GM18907 (cell line): ENCODE results near the gene AQP1.

Source experiments
- ATAC-seq: cut with Tn5 transposase; IDR thresholded peaks from one replicate; pipeline ENCODE4 v1.9.1; 2021; ENCODE audit warnings: mild to moderate bottlenecking, moderate library complexity; ENCODE audit not compliant: unreplicated experiment

Gene AQP1

GRCh38 chr7:30918676-30919075 lies 7.0 kb downstream of the AQP1 start:
- ATAC-seq, result no peak

- no peak for ATAC-seq
Measured at GRCh38 chr7:30920021-30920583, 8.4 kb downstream of the AQP1 start.

- no peak for ATAC-seq
Measured at GRCh38 chr7:30920584-30921539, 9.2 kb downstream of the AQP1 start.

- no peak for ATAC-seq
Measured at GRCh38 chr7:30921540-30922401, 10.1 kb downstream of the AQP1 start.

GRCh38 chr7:30922596-30922995 lies 10.9 kb downstream of the AQP1 start:
- no peak for ATAC-seq

- no peak for ATAC-seq
Measured at GRCh38 chr7:30923009-30923773, 11.5 kb downstream of the AQP1 start.

GRCh38 chr7:30923774-30924413 lies 12.2 kb downstream of the AQP1 start:
- no peak for ATAC-seq

GRCh38 chr7:30924624-30925023 lies 13.0 kb downstream of the AQP1 start:
- ATAC-seq, result no peak

GRCh38 chr7:30925117-30925516 lies 13.5 kb downstream of the AQP1 start:
- no peak for ATAC-seq

- ATAC-seq, result no peak
Measured at GRCh38 chr7:30925913-30926312, 14.3 kb downstream of the AQP1 start.

GRCh38 chr7:30926313-30926712 lies 14.7 kb downstream of the AQP1 start:
- ATAC-seq, result no peak

GRCh38 chr7:30927040-30927439 lies 15.4 kb downstream of the AQP1 start:
- ATAC-seq, result no peak

- no peak for ATAC-seq
Measured at GRCh38 chr7:30927559-30927958, 15.9 kb downstream of the AQP1 start.

- no peak for ATAC-seq
Measured at GRCh38 chr7:30928254-30928872, 16.7 kb downstream of the AQP1 start.

- no peak for ATAC-seq
Measured at GRCh38 chr7:30929686-30930085, 18.0 kb downstream of the AQP1 start.

GRCh38 chr7:30930621-30931020 lies 19.0 kb downstream of the AQP1 start:
- ATAC-seq, result no peak

GRCh38 chr7:30931161-30931928 lies 19.7 kb downstream of the AQP1 start:
- ATAC-seq, result no peak

GRCh38 chr7:30931929-30932540 lies 20.4 kb downstream of the AQP1 start:
- ATAC-seq, result no peak

- no peak for ATAC-seq
Measured at GRCh38 chr7:30932562-30932961, 20.9 kb downstream of the AQP1 start.
